Chondrocyte (in vitro differentiated cells): ENCODE data around the gene NAV2. TPM values are rescaled to one million over a fixed set of nuclear protein-coding genes. Genes with fewer than 3 reads are reported as not detected.

Experiments used
- DNase-seq: peaks from one replicate; pipeline ENCODE4 v3.0.0; 2021; ENCODE audit warnings: mixed read lengths, low spot score
- H3K27ac Mint-ChIP-seq: one replicate; pipeline ENCODE4 v1.8.0; 2021; ENCODE audit warnings: mild to moderate bottlenecking, moderate library complexity, mixed read lengths; ENCODE audit not compliant: unreplicated experiment
- H3K27me3 Mint-ChIP-seq: 2 replicates; pipeline ENCODE4 v1.8.0; 2021; ENCODE audit warnings: low read depth, mixed read lengths
- H3K36me3 Mint-ChIP-seq: 2 replicates; pipeline ENCODE4 v1.8.0; 2021; ENCODE audit warnings: low read depth, mixed read lengths
- H3K4me1 Mint-ChIP-seq: 2 replicates; pipeline ENCODE4 v1.8.0; 2021; ENCODE audit warnings: low read depth, mild to moderate bottlenecking, mixed read lengths
- H3K4me3 Mint-ChIP-seq: one replicate; pipeline ENCODE4 v1.8.0; 2021; ENCODE audit warnings: mild to moderate bottlenecking, moderate library complexity, mixed read lengths; ENCODE audit not compliant: unreplicated experiment
- H3K9me3 Mint-ChIP-seq: 2 replicates; pipeline ENCODE4 v1.8.0; 2021; ENCODE audit warnings: low read depth, mixed read lengths
- total RNA-seq: library from RNA; stranded (reverse); gene quantifications from 3 replicates; pipeline ENCODE4 v1.2.1, GENCODE V29; 2021
- TF ChIP-seq, protein P1 (sequence below): fragments of 200-600 bp; sonication (generic); IDR thresholded peaks from 2 replicates; pipeline ENCODE4 v1.5.0; 2021; ENCODE audit warnings: antibody characterized with exemption, mild to moderate bottlenecking, moderate library complexity

Gene NAV2
- total RNA-seq, 1 donor from 2014 or later: 87.0 TPM

GRCh38 chr11:19770277-19770676 lies 57.6 kb downstream of the NAV2 start:
- Mint-ChIP-seq H3K9me3 (no peaks in the 10 kb centered on the region), H3K36me3 (peaks cover 4% of the 10 kb centered on the region), H3K4me1 (peaks cover 43% of the 10 kb centered on the region), H3K27me3 (peaks cover 8% of the 10 kb centered on the region), H3K27ac (no peak overlapping the region), H3K4me3 (no peak overlapping the region)
- DNase-seq: no peak
- TF ChIP-seq, protein P1, sequence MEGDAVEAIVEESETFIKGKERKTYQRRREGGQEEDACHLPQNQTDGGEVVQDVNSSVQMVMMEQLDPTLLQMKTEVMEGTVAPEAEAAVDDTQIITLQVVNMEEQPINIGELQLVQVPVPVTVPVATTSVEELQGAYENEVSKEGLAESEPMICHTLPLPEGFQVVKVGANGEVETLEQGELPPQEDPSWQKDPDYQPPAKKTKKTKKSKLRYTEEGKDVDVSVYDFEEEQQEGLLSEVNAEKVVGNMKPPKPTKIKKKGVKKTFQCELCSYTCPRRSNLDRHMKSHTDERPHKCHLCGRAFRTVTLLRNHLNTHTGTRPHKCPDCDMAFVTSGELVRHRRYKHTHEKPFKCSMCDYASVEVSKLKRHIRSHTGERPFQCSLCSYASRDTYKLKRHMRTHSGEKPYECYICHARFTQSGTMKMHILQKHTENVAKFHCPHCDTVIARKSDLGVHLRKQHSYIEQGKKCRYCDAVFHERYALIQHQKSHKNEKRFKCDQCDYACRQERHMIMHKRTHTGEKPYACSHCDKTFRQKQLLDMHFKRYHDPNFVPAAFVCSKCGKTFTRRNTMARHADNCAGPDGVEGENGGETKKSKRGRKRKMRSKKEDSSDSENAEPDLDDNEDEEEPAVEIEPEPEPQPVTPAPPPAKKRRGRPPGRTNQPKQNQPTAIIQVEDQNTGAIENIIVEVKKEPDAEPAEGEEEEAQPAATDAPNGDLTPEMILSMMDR: no peak

- Mint-ChIP-seq H3K4me1 (peaks cover 47% of the 10 kb centered on the region), H3K9me3 (no peaks in the 10 kb centered on the region), H3K27ac (no peak overlapping the region), H3K27me3 (peaks cover 8% of the 10 kb centered on the region), H3K4me3 (no peak overlapping the region), H3K36me3 (peaks cover 4% of the 10 kb centered on the region)
- TF ChIP-seq, protein P1: no peak
- DNase-seq: no peak
Observed at GRCh38 chr11:19771463-19771862, 58.8 kb downstream of the NAV2 start.

GRCh38 chr11:19772480-19772879 lies 59.8 kb downstream of the NAV2 start:
- TF ChIP-seq, protein P1: no peak
- Mint-ChIP-seq H3K27me3 (peaks cover 8% of the 10 kb centered on the region), H3K4me3 (no peak overlapping the region), H3K36me3 (peaks cover 4% of the 10 kb centered on the region), H3K4me1 (peaks cover 46% of the 10 kb centered on the region), H3K27ac (no peak overlapping the region), H3K9me3 (no peaks in the 10 kb centered on the region)
- no peak for DNase-seq

GRCh38 chr11:19774329-19774728 lies 61.7 kb downstream of the NAV2 start:
- no peaks in the 10 kb centered on the region for H3K9me3 Mint-ChIP-seq
- peaks cover 8% of the 10 kb centered on the region for H3K27me3 Mint-ChIP-seq
- H3K27ac Mint-ChIP-seq: no peak overlapping the region
- H3K4me1 Mint-ChIP-seq: peaks cover 50% of the 10 kb centered on the region
- peaks cover 4% of the 10 kb centered on the region for H3K36me3 Mint-ChIP-seq
- H3K4me3 Mint-ChIP-seq: no peak overlapping the region
- TF ChIP-seq, protein P1: no peak
- DNase-seq: no peak

DNA sequence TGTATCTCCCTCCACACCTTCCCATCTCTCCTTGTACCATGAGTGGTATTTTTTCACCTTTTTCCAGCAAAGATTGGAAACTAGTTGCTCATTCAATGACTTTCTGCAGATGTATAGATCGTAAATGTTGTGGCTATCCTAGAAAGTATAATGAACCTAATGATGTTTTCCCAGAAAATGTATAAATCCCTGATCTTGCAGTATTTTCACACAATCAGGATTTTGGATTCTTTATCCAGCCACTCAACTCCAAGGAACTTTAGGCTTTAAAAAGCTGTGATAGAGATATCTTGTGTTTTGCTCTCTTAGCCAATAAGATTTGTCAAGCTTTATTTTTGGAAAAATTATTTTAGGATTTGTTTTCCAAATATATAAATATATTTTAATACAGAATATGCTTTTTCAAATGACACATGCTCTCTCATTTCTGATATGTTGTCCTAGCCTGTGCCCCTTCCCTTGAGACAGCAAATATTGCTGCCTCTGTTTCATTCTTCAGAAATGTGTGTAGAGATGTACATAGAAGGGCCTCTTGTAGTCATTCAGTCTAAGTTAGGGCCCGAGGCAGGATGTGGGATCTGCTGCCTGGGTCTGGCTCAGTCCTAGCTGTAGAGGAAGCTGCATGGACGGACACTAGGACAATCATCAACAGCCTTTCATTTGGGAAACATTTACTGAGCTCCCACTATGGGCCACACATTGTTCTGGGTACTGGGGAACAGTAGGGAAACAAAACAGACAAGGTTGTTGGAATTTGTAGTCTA lies 62.4 kb downstream of the NAV2 start:
- Mint-ChIP-seq H3K4me3 (no peak overlapping the region), H3K9me3 (no peaks in the 10 kb centered on the region), H3K27ac (peak overlapping the region; percentile 23), H3K4me1 (peaks cover 46% of the 10 kb centered on the region), H3K36me3 (peaks cover 4% of the 10 kb centered on the region), H3K27me3 (peaks cover 8% of the 10 kb centered on the region)
- TF ChIP-seq, protein P1: no peak
- no peak for DNase-seq
